Adrenal gland (tissue), 12 donors: ENCODE measurements around the gene ELF5. TPM values are rescaled to one million over a fixed set of nuclear protein-coding genes. Genes with fewer than 3 reads are reported as not detected.

ENCODE experiments used
- DNase-seq, 7 donors: peaks; one replicate each; pipeline ENCODE4 v3.0.0-alpha.2; 2019 to 2020
- H3K27ac ChIP-seq, 5 donors: fragments of 200-600 bp; sonication (generic) in 4 of 5; 1 replicate in 3 of 5; 2 replicates in 2 of 5; pipeline versions ENCODE4 v1.5.1 to v1.8.0; 2016 to 2020; ENCODE audit warnings: mild to moderate bottlenecking in 1 of 5
- H3K27me3 ChIP-seq: fragments of 200-600 bp; 2 replicates; pipeline ENCODE4 v1.8.0; 2021
- H3K36me3 ChIP-seq, 2 donors: fragments of 200-600 bp; replicated peaks in 1 of 2; 1 replicate in 1 of 2; 2 replicates in 1 of 2; pipeline versions ENCODE4 v1.5.1 to v1.8.0; 2018 to 2022
- H3K4me1 ChIP-seq, 2 donors: fragments of 200-600 bp; replicated peaks in 1 of 2; 1 replicate in 1 of 2; 2 replicates in 1 of 2; pipeline versions ENCODE4 v1.5.1 to v1.8.0; 2018 to 2021
- H3K4me3 ChIP-seq, 4 donors: fragments of 200-600 bp; sonication (generic) in 3 of 4; one replicate each; pipeline ENCODE4 v1.5.1; 2016 to 2018
- H3K9me3 ChIP-seq, 3 donors: fragments of 200-600 bp; sonication (generic) in 1 of 3; replicated peaks in 1 of 3; 1 replicate in 2 of 3; 2 replicates in 1 of 3; pipeline versions ENCODE4 v1.5.1 to v1.8.0; 2016 to 2021
- CTCF ChIP-seq, 6 experiments: fragments of 450-650 bp in 4 of 6; fragments of 200-600 bp in 2 of 6; sonication (generic) in 1 of 6; IDR thresholded peaks; 1 replicate in 5 of 6; 2 replicates in 1 of 6; pipeline versions ENCODE4 v1.5.1 to v1.8.0; 2016 to 2021; ENCODE audit warnings: antibody characterized with exemption in 6 of 6, mild to moderate bottlenecking in 2 of 6, moderate library complexity in 1 of 6
- POLR2A ChIP-seq, 2 donors: fragments of 450-650 bp; IDR thresholded peaks; one replicate each; pipeline ENCODE4 v1.6.1; 2017; ENCODE audit warnings: antibody characterized with exemption in 2 of 2, mild to moderate bottlenecking in 2 of 2, moderate library complexity in 1 of 2
- WGBS, 4 donors: extraction: QIAGEN DNeasy Blood & Tissue Kit in 2 of 4; methylation state at CpG; one replicate each; pipeline versions ENCODE4 v1.1.5 to v1.1.7; 2013 to 2017; 5-methylcytosine and 5-hydroxymethylcytosine counted together
- intact Hi-C, 2 donors: fragments of 100-400 bp; cut with DNase I; formaldehyde crosslinking; loops; one replicate each; pipeline versions ENCODE4 v1.14.1 to v1.15.0; 2022 to 2023
- polyA plus RNA-seq, 3 donors: library from polyadenylated mRNA; stranded (reverse); fragments of 200-250 nt in 2 of 3; fragments of 350-450 nt in 1 of 3; fragmentation: Illumina TruSeq in 1 of 3; extraction: RNeasy Lipid Tissue Mini Kit (QIAGEN cat#74804) in 1 of 3; gene quantifications; one replicate each; pipeline ENCODE4 v1.2.3, GENCODE V29; 2013 to 2014
- total RNA-seq, 9 donors: library from RNA; depleted of rRNA in 4 of 9; stranded (reverse); fragments of >200 nt in 4 of 9; fragments of 120-200 nt in 1 of 9; fragmentation: NEBNext Ultra II Directional in 1 of 9; extraction: Animal tissue kit (Norgen Biotek cat#: 25700) in 1 of 9; gene quantifications; one replicate each; pipeline versions ENCODE4 v1.1.0 to v1.2.4, GENCODE V29; 2013 to 2023
- donor health status: healthy with polysubstance abuse.
- donor health status: Bipolar disorder and iron deficiency.
- donor health status: DM: yes; HTN: yes; CAD: no.
- donor health status: DM: no; HTN: no; CAD: no.
- donor health status: DM: no; HTN: no; CAD: no.
- donor health status: DM: yes; HTN: yes; CAD: no.

Gene ELF5
- total and polyA plus RNA-seq, 12 donors, result 0.03 TPM; not detected in 11

GRCh38 chr11:34524696-34525095 lies 11.1 kb upstream of the ELF5 start:
- Histone ChIP-seq H3K4me1 (no peaks in the 10 kb centered on the region), H3K4me3 (no peak overlapping the region), H3K27me3 (no peaks in the 10 kb centered on the region), H3K27ac (no peak overlapping the region), H3K36me3 (no peaks in the 10 kb centered on the region), H3K9me3 (no peaks in the 10 kb centered on the region)
- TF ChIP-seq POLR2A (IDR thresholded peaks at IDR 0.05), result no peak
- TF ChIP-seq CTCF (IDR thresholded peaks at IDR 0.05), result no peak
- DNase-seq, result no peak
- 70 to 85% (median 75%) methylated on average over 10 to 12 of the region's 12 CpGs for WGBS, 4 donors
- intact Hi-C loops, result no loop called here

- H3K4me3 ChIP-seq, result no peak overlapping the region
- 65 to 77% (median 66%) methylated on average over 3 of the region's 3 CpGs for WGBS, 4 donors
- H3K4me1 ChIP-seq, result no peaks in the 10 kb centered on the region
- no peaks in the 10 kb centered on the region for H3K27me3 ChIP-seq
- TF ChIP-seq CTCF (IDR thresholded peaks at IDR 0.05) (no peak), POLR2A (IDR thresholded peaks at IDR 0.05) (no peak)
- DNase-seq, result no peak
- H3K36me3 ChIP-seq, result no peaks in the 10 kb centered on the region
- intact Hi-C loops, result no loop called here
- no peaks in the 10 kb centered on the region for H3K9me3 ChIP-seq
- H3K27ac ChIP-seq, result no peak overlapping the region
These were observed 9.5 kb upstream of the ELF5 start for GRCh38 chr11:34523053-34523452.

- Histone ChIP-seq H3K4me1 (no peaks in the 10 kb centered on the region), H3K9me3 (no peaks in the 10 kb centered on the region), H3K4me3 (no peak overlapping the region), H3K36me3 (no peaks in the 10 kb centered on the region), H3K27me3 (no peaks in the 10 kb centered on the region), H3K27ac (no peak overlapping the region)
- TF ChIP-seq POLR2A (IDR thresholded peaks at IDR 0.05) (no peak), CTCF (IDR thresholded peaks at IDR 0.05) (no peak)
- WGBS, 4 donors, result 71 to 88% (median 83%) methylated on average over 2 of the region's 2 CpGs
- intact Hi-C loops, result no loop called here
- no peak for DNase-seq
These were observed 8.6 kb upstream of the ELF5 start for GRCh38 chr11:34522188-34522587.

- Histone ChIP-seq H3K27ac (no peak overlapping the region), H3K9me3 (no peaks in the 10 kb centered on the region), H3K4me1 (no peaks in the 10 kb centered on the region), H3K4me3 (no peak overlapping the region), H3K27me3 (no peaks in the 10 kb centered on the region), H3K36me3 (no peaks in the 10 kb centered on the region)
- intact Hi-C loops, result no loop called here
- no peak for DNase-seq
- TF ChIP-seq POLR2A (IDR thresholded peaks at IDR 0.05) (no peak), CTCF (IDR thresholded peaks at IDR 0.05) (no peak)
These were observed 7.7 kb upstream of the ELF5 start for GRCh38 chr11:34521265-34521664.
